ENCODE results near the gene LRRC25.
A peak's percentile ranks its signal among the peaks of the same experiment; 100 is the strongest.

The LRRC25 gene

DNA sequence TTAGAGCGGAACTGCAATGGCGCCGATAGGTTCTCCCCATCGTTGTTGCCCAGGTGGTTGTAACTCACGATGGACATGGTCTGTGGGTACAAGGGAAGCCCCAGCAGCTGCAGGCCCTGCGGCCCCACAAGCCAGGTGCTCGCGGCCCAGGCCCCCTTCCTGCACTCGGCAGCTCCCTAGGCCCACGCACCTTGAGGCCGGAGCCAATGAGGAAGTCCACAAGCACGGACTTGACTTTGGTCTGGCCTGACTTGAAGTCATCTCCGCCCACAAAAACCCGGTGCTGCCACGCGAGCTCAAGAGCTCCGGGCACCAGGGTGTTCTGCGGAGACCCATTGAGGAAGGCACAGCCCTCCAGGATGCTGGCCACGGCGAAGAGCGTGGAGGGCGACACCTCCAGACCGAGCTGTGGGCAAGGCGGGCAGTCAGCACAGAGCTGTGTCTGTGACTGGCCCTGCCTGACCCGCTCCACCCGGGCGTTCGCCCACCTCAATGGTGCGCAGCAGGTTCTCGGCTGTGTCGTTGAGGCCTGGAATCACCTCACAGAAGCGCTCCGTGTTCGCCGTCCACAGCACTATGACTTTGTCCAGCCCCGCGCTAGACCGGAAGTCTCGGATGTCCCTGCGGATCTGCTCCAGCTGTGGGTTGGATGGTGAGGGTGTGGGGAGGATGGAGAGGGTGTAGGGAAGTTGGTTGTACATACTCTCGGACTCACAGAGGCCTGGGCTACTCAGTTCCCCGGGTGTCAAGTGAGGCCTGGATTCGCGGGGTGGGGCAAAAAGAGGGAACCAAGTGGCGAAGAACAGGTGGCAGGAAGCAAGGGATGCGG, 38.6 kb upstream of the LRRC25 start:
- no peak for DNase-seq (ENCODE audit: low read depth)

- no peak for DNase-seq (ENCODE audit: low read depth)
These were observed 37.9 kb upstream of the LRRC25 start for GRCh38 chr19:18435178-18435841.

DNA sequence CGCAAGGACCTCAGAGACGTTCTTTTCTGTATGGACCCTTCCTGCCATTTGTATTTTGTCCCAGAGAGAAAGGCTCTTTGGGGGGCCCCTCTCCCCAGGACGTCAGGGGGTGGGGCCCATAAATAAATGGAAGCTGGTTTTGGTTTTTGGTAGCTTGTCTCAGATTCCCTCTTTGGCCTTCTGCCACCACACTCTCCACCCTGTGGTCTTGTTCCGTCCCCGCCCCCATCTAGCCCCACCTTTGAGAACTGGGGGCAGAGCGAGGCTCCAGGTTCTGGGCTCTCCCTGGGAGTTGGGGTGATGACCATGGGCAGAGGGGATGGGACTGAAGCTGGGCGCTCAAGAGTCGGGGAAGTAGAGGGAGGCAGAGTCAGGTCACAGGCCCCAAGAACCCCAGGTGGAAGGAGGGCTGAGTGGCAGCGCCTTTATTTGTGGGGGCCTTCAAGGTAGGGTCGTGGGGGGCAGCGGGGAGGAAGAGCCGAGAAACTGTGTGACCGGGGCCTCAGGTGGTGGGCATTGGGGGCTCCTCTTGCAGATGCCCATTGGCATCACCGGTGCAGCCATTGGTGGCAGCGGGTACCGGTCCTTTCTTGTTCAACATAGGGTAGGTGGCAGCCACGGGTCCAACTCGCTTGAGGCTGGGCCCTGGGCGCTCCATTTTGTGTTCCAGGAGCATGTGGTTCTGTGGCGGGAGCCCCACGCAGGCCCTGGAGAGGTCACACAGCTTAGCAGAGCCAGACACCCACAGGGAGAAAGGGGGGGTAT, 37.2 kb upstream of the LRRC25 start:
- no peak for DNase-seq (ENCODE audit: low read depth)

DNA sequence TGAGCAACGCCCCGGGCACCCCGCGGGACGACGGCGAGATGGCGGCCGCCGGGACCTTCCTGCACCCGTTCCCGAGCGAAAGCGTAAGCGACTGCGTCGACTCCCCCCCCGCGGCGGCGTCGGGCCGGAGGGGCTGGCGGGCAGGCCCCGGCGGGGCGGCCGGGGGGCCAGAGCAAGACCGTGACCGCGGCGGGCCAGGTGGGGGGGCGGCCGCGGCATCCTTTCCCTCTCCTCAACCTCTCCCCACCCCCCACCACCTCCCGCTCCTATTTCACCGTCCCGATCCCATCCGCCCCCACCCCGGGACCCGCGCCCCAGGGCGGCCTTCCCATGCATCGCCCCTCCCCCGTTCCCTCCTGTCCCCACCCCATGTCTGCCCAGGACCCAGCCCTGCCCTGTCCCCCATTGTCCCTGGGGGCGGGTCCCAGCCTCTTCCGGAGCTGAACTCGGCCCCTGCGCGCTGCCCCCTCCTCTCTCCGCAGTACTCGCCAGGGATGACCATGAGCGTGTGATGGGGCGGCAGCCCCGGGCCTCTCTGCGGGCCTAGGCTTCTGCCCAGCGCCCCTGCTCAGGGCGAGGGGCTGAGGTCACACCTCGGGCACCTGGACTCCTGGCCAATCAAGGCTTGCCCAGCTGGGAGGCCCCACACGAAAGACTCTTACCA, 36.4 kb upstream of the LRRC25 start:
- DNase-seq (ENCODE audit: low read depth), result no peak

DNA sequence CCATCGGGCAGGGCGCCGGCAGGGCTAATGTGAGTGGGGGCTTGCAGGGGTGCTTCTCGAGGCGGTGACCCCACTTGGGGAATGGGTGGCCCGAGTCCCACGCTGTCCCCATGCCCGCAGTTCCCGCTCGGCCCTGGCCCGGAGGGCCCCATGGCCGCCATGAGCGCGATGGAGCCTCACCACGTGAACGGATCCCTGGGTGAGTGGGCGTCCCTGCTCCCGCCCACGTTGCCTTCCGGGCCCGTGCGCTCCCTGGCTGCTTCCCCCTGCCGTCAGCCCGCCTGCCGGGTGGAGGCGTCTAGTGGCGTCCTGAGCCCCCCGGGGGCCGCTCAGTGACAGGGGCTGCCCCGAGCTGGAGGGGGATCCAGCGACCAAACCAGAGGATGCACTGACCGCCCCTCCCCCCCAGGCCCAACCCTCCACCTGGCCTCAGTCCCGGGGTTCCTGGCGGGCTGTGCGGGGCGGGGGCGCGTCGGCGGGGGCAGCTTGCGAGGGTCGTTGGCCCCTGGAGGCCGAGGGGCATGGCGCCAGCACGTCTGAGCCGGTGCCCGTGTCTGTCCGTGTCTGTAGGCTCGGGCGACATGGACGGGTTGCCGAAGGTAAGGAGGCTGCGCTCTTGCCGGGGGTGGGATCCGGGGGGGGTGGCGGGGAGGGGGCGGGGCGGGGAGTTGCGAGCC, 35.7 kb upstream of the LRRC25 start:
- no peak for DNase-seq (ENCODE audit: low read depth)

DNA sequence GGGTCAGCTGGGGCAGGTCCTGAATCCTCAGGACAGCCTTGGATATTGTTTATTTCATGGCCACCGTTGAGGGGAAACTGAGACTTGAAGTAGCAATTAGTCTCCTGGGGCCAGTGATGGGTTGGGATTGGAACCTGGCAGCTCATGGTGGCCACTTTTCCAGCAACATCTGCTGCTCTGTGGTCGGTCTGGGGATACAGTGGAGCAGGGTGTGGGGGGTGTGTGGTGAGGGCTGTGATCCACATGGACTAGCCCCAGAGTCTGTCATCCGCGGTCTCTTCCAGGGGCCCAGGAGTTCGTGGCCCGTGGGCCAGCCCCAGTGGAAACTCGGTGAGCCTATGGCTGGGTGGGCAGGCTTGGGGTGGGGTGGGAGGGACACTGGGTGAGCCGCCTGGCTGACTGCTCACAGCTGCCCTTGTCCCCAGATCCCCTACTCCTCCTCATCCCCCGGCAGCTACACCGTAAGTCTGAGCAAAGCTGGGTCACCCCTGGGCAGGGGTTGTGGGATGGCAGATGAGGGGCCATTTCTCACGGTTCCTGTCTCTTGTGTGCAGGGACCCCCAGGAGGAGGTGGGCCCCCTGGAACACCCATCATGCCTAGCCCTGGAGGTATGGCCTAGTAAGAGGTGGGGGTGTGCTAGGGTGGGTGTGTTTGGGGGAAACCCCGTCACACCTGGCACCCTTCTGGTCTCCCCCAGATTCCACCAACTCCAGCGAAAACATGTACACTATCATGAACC, 35.0 kb upstream of the LRRC25 start:
- no peak for DNase-seq (ENCODE audit: low read depth)

- DNase-seq (ENCODE audit: low read depth), result no peak
These were observed 34.2 kb upstream of the LRRC25 start for GRCh38 chr19:18431351-18432197.

- DNase-seq (ENCODE audit: low read depth), result no peak
These were observed 33.2 kb upstream of the LRRC25 start for GRCh38 chr19:18430417-18431144.

GRCh38 chr19:18429717-18430416, 32.4 kb upstream of the LRRC25 start:
- no peak for DNase-seq (ENCODE audit: low read depth)

DNA sequence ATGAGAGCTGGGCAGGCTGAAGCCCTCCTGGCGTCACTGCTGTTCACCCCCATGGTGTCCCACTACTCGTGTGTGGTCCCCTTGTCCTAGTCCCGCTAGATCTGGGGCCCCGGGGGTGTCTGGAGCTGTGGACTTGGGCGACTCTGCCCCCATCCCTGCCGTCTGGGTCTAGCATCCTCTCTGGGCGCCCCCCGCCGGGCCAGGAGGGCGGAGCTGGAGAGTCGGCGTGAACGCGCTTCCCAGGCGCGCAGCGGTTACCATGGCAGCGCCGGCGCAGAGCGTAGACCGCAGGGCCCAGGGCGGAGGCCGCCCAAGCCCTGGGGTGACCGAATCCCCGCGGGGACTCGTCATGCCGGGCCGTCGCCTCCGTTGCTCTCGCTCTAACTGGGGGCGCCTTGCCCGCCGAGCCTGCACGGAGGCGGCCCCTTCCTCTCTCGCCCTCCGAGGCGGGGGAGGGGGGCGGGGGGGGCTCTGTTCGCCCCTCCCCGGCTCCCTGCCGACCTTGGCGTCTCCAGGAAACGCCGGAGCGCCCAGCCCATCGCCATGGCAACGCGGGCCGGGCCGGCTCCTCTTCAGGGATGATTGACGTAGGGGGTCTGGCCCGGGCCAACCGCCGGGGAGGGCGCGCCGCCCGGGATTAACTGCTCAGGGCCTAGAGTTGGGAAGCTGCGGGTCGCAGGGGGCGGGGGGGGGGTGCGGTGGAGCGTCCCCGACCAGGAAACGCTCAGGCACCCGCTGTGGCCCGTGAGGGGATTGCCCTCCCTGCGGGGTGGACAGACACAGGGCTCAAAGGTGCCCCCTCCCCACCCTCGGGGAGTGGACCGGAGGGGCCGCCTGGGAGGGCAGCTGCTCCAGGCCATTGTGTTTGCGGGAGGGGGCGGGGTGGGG, 31.6 kb upstream of the LRRC25 start:
- DNase-seq (ENCODE audit: low read depth), result peak; percentile 51

DNA sequence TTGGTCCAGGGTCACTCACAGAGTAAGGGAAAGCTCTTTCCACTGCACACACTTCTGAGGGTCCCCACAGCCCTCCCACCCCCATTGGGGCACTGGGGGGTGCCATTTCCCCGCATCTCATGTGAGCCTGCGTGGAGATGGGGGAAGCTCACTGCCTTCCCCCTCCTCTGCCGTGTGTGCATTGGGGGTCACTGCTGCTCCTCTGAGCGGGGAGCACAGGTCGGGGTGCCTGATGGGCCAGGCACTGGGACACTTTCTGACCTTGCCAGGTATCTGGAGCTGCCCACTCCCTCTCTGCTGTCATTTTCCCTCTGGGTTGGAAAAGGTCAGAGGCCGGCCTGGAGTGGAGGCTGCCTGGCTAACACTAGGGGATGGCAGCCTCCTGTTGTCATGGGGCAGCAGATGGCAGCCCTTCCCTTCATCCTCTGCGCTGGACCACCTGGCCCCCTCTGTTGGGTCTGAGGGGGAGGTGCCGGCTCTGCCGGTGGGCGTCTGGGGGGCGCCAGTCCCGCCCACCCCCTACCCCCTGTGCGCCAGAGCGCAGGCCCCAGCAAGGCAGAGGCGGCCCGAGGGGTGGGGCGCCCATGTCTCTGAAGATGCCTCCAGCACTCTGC, 30.9 kb upstream of the LRRC25 start:
- DNase-seq (ENCODE audit: low read depth), result no peak

DNA sequence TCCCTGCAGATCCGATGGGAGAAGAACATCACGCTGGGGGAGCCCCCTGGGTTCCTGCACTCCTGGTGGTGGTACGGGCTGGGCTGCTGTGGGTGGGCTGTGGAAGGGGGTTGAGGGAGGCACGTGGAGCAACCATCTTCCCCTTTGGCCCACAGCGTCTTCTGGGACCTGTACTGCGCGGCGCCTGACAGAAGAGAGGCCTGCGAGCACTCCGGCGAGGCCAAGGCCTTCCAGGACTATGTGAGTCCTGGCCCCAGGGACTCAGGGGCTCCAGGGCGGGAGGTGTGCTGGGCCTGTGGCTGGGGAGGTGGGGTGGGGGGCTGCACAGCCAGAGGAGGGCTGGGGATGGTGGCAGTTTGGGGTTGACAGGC, 30.3 kb upstream of the LRRC25 start:
- DNase-seq (ENCODE audit: low read depth), result no peak

GRCh38 chr19:18427080-18427742, 29.8 kb upstream of the LRRC25 start:
- DNase-seq (ENCODE audit: low read depth), result no peak

DNA sequence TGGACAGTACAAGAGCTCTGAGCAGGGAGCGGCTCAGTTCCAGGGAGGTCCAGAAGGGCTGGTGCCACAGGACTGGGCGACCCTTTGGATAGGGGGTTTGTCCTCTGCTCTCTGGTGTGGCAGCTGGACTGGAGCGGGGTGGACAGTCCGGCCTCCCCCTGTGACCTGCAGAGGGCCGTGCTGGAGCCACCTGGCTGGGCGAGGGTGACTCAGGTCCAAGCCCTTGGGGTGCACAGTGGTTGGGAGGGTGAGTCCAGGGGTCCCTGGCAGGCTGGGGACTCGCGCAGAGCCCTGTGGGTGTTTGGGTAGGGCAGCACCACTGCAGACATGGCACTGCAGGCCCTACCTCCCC, 29.0 kb upstream of the LRRC25 start:
- no peak for DNase-seq (ENCODE audit: low read depth)

DNA sequence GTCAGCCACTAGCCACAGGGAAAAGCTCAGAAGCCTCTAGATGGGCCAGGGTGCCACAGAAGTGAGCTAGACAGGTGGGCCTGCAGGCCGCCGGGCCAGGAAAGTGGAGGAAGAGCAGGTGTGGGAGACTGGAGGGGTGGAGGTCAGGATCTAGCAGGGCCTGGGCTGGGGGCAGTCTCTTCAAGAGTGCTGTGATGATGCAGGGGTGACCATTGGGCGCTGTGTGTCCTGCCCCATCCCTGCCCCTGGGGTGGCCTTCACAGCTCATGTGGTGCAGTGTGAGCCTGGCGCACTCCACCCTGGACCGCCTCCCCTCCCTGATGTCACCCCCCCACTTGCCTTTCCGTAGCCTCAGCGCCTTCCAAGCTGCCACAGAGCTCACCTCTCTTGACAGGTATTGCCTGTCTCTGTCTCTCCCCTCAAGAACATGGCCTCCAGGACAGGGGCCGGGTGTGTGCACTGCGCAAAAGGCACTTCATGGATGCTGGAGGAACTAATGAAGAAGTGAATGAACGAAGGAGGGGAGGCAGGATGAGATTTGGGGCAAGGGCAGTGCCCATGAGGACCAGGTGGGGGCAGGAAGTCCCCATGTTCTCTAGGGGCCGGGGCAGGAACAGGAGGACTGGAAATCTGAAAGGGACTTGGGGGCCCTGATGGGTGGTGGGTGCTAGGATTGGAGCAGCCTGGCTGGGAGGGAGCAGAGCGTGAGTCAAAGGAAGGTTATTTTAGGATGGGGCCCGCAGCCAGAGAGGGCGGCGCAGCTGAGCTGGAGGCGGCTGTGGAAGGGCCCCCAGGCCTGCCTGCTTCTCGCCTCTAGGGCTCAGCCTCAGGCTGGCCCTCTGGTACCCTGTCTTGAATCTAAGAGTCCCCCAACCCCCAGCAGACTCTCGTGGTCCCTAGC, 28.3 kb upstream of the LRRC25 start:
- no peak for DNase-seq (ENCODE audit: low read depth)

Measured in stromal cell of bone marrow (primary cell).